Iris pigment epithelial cell (primary cell): ENCODE measurements around the gene KCNMA1.
A peak's percentile ranks its signal among the peaks of the same experiment; 100 is the strongest.

Source experiments
- DNase-seq: peaks from one replicate; pipeline ENCODE4 v3.0.0-alpha.2; 2011; ENCODE audit warnings: low read depth

Gene KCNMA1

DNA sequence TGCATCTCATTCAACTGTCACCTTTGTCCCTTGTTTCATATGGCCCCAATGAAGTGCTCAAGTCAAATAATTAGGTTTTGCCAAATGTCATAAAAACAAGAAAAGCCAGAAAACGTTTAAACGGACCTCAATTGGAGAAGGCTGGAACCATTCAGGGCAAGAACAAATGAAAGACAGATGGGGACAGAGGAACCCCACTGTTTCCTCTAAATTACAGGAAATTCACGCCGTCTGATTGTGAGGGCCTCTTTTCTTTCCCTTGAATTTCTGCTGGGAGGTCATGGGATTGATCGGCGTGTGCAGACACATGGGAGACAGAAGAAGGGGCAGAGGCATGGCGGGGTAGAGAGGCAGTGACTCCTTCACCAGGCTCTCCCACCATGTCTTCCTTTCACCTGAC is 656.4 kb downstream of the KCNMA1 start:
- no peak for DNase-seq

GRCh38 chr10:76977901-76978300 is 659.7 kb downstream of the KCNMA1 start:
- no peak for DNase-seq

GRCh38 chr10:76977046-76977445 is 660.6 kb downstream of the KCNMA1 start:
- no peak for DNase-seq

DNA sequence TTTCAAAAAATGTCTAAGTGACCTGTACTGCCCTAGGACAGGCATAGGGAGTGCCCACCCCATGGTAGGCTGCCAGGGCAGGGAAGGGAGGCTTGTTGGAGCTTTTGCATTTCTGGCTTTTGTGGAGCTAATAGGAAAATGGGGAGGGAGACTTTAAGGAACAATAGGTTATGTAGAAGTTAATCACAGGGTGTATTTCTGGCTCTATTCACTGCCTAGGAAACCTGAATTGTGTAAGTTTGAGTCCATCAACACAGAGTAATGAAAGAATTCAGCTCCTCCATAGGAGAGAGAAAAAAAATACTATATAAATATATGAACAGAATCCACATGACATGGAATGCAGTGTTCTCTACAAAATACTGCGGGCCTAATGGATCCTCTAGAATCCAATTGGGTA is 661.5 kb downstream of the KCNMA1 start:
- no peak for DNase-seq

DNA sequence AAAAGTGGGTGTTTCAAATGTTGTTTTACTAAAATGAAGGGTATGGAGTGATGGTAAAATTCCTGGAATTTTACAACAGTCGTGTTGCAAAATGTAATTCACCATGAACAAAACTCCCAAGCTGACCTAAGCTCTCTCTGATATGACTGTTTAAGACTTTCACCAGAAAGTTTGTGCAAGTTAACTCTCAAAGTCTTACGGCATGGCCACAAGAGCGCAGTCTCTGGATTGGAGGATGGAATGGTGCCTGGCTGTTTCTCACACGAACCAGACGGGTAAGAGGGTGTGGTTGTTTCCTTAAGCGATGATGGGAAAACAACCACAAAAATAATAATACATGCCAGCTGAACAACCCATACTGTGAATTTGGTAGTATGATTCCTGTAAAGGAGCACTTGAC is 662.5 kb downstream of the KCNMA1 start:
- no peak for DNase-seq

DNA sequence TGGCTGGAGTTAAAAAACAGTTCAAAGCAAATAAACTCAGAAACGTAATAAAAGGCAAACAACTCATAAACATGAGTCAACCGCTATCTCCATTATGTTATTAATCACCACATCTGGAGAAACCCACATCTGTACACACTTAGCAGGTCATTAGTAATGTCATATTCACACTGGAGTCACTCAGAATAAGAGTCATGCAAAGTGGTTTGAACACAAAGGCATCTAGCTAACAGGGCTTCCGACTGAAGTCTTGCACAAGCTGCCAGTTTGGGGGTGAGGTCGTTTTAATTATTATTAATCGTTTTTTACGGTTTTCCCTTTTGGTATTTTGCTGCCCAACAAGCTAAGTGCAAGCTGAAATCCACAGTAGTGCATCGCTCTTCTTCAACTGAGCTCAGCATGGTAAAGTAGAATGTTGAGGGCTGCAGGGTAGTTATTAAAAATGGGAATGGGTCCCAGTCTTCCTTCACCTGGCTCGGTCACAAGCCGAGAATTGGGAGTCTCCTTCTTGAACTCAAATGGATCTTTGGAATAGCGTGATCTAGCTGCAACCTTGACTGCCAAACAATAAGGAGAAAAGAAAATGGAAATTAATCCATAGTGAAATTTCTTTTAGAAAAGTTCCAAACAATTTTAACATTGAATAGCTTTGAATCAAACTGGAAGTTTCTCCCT is 663.5 kb downstream of the KCNMA1 start:
- DNase-seq = no peak

- DNase-seq = no peak
Observed at GRCh38 chr10:76973091-76974016, 664.3 kb downstream of the KCNMA1 start.

DNA sequence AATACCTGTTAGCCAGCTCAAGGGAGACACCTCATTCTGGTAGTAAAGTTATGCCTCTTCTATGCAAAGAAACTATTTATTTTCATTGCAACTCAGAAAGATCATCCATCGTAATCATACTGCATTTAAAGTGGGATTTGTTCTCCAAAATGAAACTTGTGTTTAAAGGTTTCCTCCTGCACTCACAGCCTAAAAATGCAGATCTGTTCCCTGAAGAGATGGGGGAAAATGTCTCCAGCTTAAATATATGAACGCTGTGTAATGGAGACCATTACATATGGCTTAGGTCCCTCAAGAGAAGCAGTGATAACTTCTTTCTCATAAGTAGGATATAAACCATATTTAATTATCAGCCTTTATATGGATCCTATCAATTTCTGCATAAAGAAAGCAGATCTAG is 665.1 kb downstream of the KCNMA1 start:
- DNase-seq = no peak

DNA sequence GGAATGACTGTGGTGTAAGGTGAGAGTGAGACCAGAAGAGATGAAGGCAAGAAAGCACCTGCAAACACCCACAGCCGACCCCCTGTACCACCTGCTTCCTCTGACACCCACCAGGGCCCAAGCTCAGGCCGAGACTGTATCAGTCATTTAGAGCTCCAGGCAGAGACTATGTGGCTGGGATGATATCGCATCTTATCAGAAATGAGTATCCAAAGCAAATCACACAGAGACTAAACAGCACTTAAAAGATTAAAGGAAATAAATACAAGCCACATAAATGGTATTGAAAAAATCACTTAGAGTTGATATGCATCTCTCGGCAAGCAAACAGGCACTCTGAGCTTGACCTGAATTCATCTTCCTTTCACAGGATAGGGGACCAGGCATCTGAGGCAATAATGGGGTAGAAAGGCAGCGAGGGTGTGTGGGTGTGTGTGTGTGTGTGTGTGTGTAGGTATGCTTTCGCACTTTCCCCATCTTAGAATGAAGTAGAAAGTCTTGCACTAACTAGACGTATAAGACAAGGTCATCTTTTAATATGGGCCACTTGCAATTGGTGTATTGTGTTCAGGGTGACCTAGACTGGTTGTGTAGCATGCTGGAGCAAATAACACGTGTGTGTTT is 665.9 kb downstream of the KCNMA1 start:
- DNase-seq = no peak

DNA sequence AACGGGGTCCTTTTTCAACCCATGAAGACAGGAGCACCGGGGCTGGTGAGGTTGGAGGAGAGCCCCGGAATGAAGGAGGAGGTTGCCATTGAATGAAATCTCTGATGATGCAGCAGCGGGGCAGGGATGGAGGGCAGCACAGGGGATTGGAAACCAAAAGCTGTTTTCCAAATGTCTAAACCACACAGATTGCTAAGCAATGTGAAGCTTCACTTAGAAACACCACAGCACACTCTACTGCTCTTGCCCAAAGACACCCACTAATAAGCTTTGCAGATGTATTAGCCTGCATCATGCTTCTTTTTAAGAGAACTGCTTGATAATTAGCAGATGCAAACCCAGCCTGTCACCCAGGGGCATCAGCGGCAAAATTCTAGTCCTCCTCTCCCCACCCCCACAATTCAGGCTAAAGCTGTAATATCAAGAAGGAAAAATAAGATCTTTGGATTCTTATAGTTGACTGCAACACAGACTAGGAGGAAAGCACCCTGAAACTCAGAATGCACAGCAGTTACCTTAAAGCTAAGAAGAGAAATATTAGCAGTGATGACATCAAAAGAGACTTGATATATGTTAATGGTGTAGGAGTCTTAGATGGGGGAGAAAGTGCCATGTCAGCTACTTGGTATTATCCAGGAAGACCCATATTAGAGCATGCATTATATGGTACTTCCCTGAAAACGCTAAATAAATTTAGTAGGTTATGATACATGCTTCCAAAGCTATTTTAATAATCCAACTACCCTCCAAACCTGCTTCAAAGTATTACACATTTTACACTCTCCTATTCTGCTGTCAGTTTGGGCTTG is 666.7 kb downstream of the KCNMA1 start:
- DNase-seq = no peak

- DNase-seq = no peak
Observed at GRCh38 chr10:76969366-76969948, 668.2 kb downstream of the KCNMA1 start.

DNA sequence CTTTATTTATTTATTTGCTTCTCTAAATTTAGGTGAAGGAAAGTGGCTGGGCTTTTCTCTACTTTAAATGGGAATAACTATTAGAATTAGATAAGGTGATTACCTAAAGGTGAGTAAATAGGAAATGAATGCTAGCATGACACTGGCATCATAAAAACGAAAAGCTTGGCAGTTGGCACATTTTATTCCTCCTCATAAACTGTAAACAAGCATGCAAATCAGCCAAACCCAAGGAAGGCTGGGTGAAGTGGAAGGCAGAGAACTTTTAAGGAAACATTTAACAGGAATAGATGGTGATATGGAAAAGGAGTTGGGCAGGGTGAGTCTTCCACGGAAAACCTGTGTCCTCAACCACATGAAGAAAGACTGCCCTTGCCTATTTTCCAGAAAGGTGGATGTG is 669.1 kb downstream of the KCNMA1 start:
- DNase-seq = no peak

GRCh38 chr10:76962851-76963250 is 674.8 kb downstream of the KCNMA1 start:
- DNase-seq = no peak

- DNase-seq = no peak
Observed at GRCh38 chr10:76961841-76962240, 675.8 kb downstream of the KCNMA1 start.

GRCh38 chr10:76959111-76959510 is 678.5 kb downstream of the KCNMA1 start:
- DNase-seq = no peak

GRCh38 chr10:76954838-76955237 is 682.8 kb downstream of the KCNMA1 start:
- DNase-seq = no peak

- DNase-seq = peak; percentile 15
Observed at GRCh38 chr10:76950354-76950753, 687.3 kb downstream of the KCNMA1 start.

DNA sequence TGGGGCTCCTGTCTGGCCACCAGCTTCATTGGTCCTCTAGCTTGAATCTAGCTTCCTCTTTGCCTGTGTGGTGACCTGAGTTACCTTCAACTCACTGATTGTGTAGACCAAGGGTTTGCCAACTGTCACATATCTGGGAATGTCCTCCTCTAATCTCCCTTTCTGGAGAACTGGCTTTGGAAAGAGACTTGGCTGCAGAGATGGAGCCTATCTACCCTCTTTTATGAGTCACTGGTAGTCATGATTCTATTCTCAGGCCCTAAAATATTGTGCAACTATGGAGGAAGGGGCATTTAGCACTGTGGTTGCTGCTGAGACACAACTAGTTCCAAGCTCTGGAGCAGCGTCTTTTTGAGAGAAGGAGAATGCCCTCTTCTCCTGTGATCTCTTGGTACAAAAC is 691.3 kb downstream of the KCNMA1 start:
- peak; percentile 14 for DNase-seq

DNA sequence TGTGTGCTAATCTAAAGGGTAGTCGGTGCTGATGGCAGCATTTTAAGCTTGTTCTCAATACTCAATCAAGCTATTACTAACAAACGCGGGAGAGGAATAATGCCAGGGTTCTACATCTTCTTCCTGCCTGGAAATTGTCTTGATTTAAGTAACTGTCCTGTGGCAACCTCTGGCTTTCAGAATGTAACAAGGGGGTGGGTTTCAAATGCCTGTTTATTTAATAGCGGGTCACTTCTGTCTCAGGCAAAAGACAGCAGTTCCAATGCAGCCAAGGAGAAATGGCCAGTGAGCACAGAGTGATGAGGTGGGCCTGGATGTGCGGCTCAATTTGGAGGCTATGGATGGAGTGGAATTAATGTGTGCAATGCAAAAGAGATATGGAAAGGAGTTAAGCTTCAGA is 692.4 kb downstream of the KCNMA1 start:
- no peak for DNase-seq

DNA sequence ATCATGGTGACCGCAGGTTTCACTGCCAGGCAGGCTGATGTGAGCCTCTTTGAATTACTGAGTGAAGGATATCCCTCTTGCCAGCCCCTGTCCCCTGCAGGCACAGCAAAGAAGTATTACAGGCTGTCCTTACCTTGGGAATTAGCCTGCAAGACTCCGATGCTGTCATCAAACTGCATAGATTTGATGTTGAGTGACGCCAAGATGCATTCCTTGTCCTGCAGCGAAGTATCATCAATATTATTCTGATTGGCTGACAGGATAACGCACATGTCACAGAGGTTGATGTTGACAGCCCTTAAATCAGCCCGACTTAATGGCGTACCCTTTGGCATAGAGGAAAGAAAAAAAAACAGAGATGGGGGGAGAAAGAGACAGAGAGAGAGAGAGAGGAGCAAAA is 693.0 kb downstream of the KCNMA1 start:
- DNase-seq = no peak

DNA sequence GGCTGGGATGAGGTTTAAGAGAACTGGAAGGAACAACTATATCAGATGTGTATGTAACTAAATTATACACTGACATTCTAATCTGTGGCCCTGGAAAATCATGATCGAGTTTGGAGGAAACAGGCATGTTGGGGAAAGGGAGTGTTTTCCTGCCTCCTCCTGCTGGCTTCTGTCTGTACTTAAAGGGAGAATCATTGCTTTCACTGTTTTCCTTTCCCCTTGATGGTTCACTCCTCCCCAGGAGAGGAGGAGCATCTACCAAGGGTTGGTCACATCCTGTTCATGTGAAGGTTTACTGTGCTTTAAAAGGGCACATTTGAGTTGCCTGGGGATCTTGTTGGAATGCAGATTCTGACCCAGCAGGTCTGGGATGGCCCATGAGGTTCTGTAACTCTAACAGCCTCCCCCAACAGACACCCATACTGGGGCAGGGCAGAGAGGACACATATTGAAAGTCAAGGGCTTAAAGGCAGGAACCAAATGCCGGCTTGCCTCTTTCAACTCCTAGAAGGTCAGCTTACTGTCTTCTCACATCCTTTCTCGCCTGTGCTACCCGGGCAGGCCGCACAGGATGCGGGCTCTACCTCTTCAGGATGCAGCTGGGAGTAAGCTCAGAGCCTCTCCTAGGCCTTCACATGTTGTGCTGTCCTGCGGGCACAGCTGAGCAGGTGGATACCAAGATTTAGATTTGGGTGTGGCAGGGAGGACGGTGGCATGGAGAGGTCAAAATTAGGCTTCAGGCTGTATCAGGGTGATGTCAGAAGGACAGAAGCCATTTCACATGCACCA is 694.8 kb downstream of the KCNMA1 start:
- no peak for DNase-seq
